ENCODE measurements around the gene TSPOAP1.

TSPOAP1 gene

GRCh38 chr17:58272367-58273280, 56.0 kb downstream of the TSPOAP1 start:
- no peak for DNase-seq

GRCh38 chr17:58271216-58271931, 57.2 kb downstream of the TSPOAP1 start:
- DNase-seq = no peak

GRCh38 chr17:58270476-58271215, 57.9 kb downstream of the TSPOAP1 start:
- DNase-seq = no peak

GRCh38 chr17:58269557-58270291, 58.9 kb downstream of the TSPOAP1 start:
- DNase-seq = no peak

GRCh38 chr17:58268774-58269556, 59.6 kb downstream of the TSPOAP1 start:
- no peak for DNase-seq

GRCh38 chr17:58268326-58268725, 60.3 kb downstream of the TSPOAP1 start:
- no peak for DNase-seq

GRCh38 chr17:58267347-58268324, 61.0 kb downstream of the TSPOAP1 start:
- DNase-seq = no peak

GRCh38 chr17:58265902-58266875, 62.4 kb downstream of the TSPOAP1 start:
- no peak for DNase-seq

GRCh38 chr17:58265271-58265670, 63.3 kb downstream of the TSPOAP1 start:
- no peak for DNase-seq

- DNase-seq = no peak
These were observed 64.0 kb downstream of the TSPOAP1 start for GRCh38 chr17:58264407-58265103.

GRCh38 chr17:58263773-58264172, 64.8 kb downstream of the TSPOAP1 start:
- DNase-seq = no peak

- DNase-seq = no peak
These were observed 66.4 kb downstream of the TSPOAP1 start for GRCh38 chr17:58262149-58262548.

- DNase-seq = no peak
These were observed 73.8 kb downstream of the TSPOAP1 start for GRCh38 chr17:58254803-58255202.

- DNase-seq = no peak
These were observed 75.5 kb downstream of the TSPOAP1 start for GRCh38 chr17:58253082-58253481.

GRCh38 chr17:58252141-58252540, 76.5 kb downstream of the TSPOAP1 start:
- DNase-seq = no peak

Measured in right hindlimb (tissue), 1 donor.